GM21619 (cell line): ENCODE results near the gene HMX1.

Experiments used
- ATAC-seq: cut with Tn5 transposase; IDR thresholded peaks from one replicate; pipeline ENCODE4 v1.9.1; 2021; ENCODE audit not compliant: unreplicated experiment

Gene HMX1

DNA sequence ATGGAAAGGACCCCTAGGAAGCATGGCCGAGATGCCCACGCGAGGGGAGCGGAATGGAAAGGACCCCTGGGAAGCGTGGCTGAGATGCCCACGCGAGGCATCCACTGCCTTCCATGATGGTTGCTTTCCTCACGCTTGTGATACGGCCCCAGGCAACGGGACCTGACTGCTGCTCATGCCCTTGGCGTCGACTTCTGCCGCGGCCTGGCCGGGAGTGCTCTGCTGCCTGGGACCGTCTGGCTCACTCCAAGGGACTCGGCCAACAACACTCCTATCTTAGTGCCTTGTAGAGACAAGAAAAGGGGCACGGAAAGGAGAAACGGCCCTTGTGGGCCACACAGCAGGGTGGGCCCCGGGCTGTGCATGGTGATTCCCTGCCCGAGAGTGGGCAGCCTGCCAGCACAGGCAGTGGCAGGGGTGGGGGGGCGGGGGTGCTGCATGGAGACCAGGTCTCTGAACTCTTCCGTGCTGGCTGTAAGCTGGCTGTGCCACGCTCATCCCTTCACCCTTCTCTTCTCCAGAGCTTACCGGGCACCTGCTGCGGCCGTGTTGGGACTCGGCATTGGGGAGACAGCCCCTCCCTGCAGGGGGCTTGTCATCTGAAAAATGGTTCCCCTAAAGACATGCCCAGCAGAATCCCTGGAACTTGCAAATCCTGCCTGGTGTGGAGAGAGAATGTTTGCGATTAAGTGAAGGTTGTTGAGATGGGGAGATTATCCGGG lies 38.6 kb upstream of the HMX1 start:
- no peak for ATAC-seq

DNA sequence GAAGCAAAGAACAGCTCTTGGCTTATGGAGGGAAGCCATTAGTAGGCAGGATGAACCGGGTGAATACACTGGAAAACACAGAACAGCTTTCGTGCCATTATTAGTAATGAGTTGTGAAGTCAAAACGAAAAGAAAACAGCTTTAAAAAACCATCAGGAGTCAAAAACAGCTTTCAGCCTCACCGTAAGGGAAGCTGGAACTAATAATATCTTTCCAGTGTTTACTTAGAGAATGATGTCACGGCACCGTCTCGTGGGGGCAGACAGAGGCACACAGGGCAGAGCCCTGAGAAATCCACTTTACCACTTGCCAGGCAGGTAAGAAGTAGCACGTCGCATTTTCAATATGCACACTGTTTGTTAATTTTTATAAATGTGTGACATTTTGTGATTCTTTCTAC lies 37.9 kb upstream of the HMX1 start:
- ATAC-seq: no peak

DNA sequence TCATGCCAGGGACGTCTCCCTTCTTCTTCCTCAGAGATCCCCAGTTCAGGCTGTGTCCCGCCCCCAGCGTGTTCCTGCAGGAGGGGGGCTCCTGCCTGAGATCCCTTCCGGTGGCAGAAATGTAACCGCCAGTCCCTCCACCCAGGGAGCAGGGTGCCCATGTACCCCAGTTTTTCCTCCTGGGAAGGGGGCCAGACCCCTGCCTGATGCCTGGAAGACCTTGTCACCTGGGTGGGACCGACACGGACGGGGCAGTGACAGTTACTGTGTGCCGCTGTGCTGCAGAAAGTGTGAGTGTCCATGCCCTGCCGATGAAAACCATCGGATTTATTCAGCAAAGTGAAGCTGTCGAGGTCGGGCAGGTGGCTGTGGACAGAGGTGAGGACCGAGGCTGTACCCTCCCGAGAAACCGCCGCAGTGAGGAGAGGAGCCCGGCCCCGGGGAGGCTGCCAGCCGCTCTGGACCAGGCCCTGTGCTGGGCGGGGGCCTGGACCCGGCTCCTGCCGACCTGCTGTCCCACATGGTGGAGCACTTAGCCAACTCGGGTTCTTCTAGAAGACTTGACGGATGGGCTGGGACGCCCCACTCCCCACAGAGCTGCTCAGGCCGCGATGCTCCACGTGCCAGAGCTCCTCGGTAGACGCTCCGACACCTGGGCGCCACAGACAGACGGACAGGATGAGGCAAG lies 36.7 kb upstream of the HMX1 start:
- ATAC-seq: no peak

DNA sequence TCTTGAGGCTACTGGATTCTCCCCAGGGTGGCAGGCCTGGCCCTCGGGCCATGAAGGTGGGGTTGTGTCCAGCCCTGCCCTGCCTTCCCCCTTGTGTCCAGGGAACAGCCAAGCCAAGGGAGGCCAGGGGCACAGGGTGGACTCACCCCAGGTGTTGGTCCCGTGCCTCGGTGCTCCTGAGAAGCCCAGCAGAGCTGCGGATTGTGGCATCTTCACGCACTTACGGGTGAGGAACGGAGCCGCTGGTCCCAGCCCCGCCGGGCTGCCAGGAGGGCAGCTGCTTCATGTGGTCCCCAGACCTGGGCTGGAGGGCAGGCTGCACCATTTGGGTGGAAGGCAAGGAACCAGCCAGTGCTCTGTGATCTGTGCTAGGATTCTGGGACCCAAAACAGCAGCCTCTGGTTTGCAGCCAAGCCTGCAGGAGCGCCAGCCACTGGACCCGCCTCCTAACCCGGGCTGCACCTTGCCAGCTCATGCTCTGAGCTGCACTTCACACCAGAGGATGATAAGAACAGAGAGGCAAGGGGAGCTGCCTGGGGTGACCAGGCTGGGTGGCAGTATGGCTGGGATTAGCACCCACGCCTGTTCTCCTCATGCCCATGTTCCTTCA lies 36.1 kb upstream of the HMX1 start:
- no peak for ATAC-seq

DNA sequence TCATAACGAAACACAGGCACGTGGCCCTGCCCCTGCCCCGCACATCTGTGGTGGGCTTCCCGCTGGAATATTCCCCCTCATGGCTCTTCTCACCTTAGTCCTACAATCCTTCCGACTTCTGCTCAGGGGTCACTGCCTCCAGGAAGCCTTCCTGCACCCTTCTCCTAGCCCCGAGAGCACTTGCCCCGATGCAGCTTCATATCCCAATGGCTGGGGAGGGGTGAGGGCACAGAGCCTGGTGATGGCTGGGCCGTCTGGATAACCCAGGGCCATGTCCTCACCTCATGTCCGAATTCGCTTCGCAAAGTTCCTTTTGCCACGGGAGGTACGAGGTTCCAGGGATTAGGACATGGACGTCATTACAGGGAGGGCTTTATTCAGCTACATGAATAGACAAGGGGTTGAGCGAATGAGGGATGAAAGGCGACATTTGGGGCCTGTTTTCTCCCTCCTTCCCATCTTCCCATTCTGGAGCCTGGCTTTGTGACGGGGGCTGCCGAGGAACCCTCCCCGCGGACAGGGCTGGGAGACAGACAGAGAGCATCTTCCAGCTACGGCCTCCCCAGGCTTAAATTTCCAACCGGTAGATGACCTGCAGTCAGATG lies 35.5 kb upstream of the HMX1 start:
- ATAC-seq: no peak

DNA sequence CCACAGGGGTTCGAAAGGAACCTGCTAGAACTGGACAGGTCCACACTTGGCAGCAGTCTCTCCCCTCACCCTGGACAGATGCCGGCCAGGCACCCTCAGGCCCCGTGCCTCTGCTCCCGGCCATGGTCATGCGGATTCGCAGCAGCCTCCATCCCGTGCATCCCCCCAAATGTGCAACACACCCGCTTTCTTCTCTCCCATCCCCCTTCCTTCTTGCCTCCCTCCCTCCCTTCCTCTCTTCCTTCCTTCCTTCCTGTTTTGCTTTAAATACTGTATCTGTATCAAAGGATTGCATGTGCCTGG lies 35.0 kb upstream of the HMX1 start:
- no peak for ATAC-seq

DNA sequence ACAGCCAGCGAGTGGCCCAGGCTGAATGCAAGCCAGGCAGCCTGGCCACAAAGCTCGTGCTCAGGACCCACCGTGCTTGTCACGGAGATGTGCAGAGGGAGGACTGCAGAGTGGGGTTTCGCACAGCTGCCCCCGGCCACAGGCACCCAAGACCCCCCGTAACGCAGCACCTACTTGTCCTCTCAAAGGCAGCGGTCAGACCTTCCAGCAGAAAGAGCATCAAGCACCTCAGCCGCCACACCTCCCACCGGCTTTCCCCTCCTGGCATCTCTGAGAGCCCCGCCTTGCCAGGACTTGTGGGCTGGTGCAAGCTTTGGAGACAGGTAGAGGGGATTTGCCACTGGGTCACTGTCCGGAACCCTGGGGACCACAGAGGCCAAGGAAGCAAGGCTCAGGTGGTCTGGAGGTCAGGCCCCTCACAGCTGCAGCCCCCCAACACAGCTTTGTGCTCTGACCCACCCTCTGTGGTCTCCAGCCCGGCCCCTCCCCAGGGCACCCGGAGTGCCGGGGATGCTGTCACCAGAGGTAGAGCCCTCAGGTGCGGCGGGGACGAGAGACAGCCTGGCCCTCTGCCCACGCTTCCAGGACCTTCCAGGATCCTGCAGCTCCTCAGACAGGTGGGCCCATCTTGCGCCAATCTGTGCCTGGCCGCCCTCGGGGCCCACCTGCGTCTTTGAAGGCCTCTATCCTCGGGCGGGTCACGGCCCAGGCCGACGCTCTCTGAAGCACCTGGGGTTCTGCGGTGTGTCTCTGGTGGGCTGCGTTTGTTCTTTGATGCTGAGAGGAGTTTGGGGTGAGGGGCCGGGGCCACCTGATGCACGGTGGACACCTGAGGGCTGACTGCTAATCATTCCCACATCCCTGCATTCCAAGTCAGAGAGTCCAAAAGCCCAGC lies 34.4 kb upstream of the HMX1 start:
- no peak for ATAC-seq

DNA sequence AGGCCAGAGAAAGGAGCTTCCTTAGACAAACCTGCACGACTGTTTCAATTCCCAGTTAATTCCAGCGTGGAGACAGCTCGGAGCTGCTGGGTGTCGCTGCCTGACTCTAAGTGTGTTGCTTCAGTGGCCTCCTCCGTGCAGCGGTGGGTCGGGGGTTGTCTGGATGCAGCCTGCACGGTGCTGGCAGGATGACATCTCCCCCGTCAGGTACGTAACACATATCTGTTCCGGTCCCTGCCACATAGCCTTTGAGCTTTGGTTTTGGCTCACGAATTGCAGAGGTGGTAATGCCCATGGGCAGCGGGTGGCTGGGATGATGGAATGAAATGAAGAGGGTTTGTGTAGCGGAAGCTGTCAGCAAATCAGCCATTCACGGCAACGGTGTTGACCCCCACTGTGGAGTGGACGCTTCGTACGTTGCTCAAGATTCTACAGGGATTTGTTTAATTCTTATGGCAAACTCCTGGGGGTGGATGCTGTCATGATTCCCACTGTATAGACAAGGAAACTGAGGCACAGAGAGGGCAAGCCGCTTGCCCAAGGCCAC lies 33.7 kb upstream of the HMX1 start:
- ATAC-seq: no peak

DNA sequence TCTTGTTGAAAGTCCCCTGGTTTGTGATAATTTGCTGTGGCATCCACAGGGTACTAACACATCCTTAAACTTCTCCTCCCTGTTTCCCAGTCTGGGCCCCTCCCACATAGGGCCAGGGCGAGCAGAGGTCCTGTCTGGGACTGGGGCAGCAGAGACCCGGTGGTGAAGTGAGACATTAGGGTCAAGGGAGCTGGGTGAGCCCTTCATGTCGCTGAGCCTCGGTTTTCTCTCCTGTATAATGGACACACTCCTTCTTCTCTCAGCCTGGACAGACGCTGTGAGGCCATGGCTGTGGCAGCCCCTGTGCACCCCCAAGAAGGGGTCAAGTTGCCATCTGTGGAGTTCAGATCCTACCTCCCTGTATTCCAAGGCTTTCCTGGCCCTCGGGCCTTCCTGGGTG lies 33.0 kb upstream of the HMX1 start:
- no peak for ATAC-seq

DNA sequence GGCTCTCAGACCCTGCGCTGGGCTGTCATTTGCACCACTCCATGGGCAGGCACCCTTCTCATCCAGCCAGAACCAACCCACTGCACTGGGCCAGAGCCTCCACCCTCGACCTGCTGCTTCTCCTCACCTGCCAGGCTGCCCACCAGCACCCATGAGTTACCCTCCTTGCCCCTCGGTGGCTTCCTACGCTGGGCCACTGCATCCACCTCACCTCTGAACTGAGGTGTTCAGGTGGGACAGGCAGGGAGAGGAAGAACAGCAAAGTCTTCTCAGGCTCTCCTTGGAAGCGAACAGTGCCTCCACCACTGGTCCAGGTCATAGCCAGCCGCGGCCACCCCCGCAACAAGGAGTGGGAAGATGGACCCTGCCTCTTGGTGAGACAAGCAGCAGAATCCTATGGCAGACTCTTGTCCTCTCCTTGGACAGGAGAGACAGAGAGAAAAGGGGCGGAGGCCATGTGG lies 32.4 kb upstream of the HMX1 start:
- ATAC-seq: no peak

DNA sequence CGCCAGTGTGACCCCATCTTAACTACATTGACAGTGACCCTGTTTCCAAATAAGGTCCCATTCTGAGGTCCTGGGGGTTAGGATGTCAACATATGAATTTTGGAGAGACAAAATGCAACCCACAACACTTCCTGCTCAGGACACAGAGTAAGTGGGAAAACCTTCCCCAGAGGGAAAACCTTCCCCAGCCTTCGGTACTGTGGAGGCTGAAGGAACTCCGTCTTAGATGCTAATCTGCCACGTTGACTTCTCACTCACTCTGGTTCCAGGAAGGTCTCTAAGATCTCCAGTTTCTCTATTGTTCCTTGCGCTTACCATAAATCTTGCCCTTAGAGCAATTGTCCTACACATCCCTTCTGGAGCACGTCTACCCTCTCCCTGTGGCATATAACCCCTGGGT lies 29.7 kb upstream of the HMX1 start:
- ATAC-seq: no peak

DNA sequence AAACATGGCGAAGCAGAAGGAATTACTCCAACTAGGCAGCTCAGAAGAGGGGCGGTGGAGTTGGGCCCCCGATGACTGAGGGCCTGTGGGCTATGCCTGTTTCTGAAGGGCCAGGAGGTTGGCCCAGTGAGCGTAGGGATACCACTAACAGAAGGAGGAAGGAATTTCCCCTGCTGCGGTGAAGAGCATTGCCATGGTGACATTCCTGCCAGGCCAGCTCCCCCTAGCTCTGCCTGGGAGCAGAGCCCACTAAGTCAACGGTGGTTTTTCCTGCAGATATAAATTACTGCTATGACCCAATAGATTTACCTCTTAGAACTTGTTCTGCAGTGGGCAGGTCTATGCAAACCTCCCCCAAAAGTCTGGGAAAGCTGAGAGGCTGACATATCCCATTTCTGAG lies 28.9 kb upstream of the HMX1 start:
- no peak for ATAC-seq

DNA sequence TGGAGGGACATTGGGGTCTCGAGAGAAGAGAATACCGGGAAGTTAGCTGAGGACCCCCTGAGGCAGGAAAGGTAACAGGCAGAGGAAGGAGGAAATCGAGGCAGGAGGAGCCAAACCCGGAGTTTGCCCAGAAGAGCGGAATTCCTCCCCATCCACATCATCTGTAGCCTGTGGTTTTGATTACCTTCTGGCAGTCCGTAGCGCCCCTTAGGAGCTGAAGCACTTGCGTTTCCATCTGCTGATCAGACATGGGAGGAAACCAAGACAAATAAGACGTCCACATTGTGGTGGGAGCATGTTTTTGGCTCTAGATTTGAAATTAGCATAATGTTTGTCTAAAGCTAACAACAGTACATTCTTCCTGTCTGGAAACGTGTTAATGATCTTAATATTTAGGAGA lies 26.8 kb upstream of the HMX1 start:
- no peak for ATAC-seq

DNA sequence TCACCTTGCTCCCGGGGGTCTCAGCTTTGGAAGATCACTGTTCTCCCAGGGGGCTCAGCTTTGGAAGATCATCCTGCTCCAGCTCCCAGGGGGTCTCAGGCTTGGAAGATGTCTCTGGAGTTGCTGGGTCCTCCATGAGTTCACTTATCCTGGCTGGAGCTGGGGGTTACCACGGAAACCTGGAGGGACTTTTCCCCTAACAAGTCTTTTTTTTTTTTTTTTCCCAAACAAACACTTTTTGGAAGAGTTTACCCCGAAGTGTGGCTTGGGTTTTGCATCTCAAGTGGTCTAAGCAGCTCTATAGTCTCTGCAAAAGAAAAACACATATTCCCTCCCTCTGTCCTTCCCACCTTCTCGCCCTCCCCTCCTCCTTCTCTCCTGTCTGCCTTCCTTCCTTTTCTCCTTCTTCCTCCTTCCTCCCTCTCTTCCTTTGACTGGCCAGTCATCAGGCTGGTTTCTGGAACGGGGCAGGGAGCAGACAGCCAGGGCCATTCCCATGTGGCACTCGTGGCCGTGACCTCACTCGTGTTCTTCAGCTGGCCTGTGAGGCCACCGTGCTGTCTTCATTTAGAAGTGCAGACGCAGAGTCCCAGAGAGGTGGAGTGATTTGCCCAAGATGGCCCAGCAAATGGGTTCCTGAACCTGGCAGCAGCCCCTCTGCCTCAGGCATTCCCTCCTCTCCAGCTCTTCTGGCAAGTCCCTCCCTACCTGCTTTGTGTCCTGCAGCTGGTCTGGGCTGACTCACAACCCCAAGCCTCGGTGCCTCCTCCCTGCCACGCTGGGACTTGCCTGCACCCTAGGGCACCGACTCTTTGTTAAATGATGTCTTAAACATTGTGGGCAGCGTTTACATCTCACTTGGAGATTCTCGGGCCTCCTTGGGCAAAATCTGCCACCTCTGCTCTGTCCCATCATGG lies 25.9 kb upstream of the HMX1 start:
- ATAC-seq: no peak

DNA sequence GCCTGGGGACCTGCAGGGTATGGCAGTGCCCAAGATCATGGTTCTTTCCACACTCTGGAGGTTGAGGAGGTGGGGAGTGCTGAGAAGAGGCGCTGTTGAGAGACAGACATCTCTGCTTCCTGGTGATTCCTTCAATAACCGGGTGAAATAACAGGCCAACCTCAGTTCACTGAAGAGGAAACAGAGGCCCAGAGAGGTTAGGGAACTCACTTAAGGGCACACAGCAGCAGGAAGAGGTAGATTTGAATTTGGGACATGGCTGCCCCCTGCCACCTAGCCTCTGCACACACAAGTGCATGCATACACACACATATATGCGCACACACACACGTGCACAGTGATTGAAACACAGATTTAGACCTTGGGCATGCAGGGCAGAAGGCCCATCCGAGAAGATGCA lies 24.9 kb upstream of the HMX1 start:
- no peak for ATAC-seq

DNA sequence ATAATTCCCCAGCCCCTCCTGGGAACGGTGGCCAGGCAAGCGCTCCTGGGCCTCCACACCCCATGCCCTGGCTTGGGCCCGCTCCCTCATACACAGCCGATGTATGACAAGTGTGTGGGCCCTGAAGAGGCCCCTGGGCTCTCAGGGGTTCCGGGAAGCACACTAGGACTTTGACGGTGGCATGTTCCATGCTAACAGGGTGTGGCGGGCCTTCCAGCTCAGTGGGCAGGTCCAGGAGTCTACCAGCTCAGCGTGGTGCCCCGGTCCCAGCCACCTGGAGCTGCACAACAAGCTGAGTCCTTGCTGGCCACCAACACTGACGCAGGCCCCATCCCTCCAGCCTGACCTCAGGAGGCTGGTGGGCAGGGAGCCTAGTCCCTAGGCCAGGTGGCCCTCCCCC lies 24.4 kb upstream of the HMX1 start:
- ATAC-seq: no peak

DNA sequence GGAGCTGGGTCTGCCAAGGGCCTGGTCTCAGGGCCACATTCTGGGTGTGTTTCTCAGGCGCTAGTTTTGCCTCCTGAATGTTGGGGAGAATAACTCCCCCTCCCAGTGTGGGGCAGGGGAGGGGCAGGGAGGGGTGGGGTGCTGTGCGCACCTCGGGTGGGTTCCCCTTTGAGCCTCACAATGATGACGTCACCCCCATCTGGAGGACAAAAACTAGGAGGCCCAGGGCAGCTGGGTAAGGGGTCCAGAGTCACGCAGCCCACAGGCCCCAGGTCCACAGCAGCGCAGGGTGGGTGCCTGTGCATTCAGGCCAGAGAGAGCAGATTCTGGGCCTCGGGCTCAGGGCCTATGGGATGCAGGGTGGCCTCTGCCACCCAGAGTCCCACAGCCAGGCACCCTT lies 23.7 kb upstream of the HMX1 start:
- ATAC-seq: no peak

DNA sequence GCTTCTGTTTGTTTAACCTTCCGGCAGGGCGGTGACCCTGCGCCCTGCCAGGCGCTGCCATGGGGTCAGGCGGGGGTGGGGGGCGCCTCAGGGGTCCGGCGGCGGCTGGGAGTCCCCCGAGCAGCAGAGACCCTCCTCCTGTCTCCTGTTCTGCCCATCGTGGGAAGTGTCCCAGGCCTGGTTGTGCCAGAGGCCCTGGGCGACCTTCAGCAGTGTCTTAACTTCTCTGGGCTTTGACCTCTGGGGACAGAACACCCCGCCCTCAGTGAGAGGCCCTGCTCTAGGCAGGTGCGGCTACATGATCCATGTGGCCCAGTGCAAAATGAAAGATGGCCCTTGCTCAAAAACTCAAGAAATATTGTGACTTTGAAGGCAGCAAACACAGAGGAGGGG lies 22.8 kb upstream of the HMX1 start:
- no peak for ATAC-seq

DNA sequence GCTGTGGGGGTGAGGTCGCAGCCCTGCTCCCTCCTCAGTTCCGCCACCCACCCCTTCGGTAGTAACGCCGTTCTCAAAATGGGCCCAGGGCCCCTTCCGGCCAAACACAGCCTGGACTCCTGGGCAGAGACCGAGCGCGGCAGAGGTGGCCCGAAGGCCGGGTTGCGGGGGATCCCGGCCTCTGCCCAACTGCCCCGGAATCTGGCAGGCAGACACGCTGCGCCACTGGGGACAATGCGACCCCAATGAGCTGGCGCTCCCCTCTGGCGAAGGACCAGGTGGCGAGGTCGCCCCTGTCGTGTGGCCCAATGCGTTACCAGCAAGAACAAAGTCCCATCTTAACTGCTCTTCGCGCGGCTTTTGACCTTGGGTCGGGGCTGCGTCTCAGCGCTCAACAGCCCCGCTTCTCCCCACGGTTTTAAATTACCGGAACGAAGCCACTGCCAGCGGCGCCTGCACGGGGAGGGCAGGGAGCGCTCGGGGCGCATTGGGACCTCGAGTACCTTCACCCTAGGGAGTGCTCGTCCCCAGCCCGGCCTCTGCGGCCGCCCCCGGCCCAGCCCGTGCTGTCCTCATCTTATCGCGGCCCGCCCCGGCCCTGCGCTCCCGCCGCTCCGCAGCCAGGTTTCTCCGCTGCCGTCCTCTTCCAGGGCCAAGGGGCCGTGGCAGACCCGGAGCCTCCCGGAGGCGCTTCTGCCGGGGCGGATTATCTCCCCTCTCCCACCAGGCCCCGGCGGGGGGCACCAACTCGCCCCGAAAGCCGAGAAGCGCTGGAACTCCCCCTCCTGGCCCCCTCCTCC lies 22.2 kb upstream of the HMX1 start:
- ATAC-seq: no peak
